ENCODE data around the gene HCFC1R1.

HCFC1R1 gene

DNA sequence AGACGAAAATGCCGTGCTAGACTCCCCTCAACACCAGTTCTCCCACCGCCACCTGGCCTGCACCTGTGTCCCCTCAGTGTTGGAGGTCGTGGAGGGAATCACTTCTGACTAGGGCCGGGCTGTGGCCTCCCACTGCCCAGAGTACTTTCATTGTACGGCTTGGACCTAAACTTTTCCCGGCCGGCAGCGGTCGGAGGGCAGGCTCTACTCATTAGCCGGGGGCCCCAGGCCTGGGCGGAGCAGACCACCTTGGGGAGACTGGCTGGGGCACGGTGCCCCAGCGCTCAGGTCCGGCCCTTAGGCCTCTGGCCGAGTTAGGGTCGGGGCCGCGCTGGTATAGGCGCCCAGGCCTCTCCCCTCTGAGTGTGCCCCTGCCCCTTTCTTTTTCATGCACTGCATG is 6.4 kb downstream of the HCFC1R1 start:
- DNase-seq: no peak

DNA sequence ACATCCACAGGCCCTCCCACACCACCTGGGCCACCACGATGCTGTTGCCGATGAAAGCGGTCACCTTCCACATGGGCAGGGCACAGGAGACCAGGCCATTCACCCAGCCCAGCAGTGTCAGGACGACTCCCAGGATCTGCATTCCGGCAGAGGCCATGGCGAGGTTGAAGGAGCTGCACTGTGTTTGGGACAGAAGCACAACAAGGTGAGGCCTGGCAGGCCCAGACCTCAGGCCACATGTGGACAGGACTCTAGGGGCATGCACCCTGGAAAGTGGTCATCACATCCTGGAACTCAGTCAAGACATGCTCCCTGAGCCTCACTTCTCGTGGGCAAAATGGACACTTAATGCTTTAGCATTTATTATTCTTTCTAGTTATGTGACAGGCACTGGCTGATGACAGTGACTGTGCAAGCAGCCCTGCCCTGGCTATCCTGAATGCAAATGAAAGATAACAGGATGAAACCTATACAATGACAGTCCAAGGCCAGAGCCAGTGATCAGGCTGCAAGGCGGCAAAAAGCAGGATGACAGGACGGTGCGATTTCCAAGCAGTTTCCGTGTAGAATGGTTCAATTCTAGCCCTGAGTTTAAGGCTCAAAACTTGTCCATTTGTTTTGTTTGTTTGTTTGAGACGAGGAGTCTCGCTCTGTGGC is 7.7 kb downstream of the HCFC1R1 start:
- DNase-seq: no peak

DNA sequence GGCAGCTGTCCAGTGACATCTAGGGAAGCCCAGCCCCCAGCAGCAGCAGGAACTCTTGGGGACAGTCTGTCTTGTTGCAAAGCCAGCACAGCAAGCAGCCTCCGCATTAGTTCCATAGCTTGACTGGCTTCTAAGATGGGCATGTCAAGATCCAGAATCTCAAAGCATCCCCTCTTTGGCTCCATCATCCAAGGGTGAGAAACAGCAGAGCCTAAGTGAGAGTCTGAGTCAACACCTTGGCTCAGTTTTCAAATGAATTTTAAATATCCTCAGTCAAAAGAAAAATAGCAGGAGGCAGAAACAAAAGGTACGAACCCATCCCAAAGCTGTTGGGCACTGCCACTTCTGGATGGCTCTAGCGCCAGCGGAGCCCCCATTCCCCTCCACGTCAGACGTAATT is 8.8 kb downstream of the HCFC1R1 start:
- DNase-seq: no peak

DNA sequence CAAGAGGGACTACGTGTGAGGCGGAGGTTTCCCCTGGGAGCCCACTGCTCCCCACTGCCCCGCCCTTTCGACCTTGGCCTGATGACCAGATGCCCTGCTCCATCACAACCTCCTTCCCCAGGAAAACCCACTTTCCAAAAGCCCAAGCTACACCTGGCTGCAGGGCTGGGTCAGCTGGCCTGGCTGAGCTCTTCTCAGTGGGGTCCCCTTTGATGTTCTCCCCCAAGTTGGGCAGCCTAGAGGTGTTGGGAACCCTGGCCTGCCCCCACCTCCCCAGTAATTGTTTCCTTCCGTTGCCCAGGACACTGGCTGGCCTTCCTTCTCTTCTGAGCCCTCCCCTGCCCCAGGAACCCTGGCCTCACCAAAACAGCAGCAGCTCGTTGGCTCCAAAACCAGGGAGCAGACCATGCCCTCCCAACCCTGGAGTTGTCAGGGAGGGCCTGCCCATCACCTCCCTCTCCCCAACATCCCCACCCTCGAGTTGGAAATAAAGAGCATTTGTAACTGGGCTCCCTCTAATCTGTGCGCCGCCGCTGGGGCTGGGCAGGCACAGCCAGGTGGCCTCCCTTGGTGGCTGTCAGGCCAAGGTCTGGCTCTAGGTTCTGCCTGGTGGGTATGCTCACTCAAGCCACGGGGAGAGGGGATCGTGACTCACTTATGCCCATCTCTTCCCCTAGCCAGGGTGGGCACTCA is 9.6 kb downstream of the HCFC1R1 start:
- DNase-seq: no peak

DNA sequence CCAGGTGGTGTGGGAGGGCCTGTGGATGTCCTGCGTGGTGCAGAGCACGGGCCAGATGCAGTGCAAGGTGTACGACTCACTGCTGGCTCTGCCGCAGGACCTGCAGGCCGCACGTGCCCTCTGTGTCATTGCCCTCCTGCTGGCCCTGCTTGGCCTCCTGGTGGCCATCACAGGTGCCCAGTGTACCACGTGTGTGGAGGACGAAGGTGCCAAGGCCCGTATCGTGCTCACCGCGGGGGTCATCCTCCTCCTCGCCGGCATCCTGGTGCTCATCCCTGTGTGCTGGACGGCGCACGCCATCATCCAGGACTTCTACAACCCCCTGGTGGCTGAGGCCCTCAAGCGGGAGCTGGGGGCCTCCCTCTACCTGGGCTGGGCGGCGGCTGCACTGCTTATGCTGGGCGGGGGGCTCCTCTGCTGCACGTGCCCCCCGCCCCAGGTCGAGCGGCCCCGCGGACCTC is 10.2 kb downstream of the HCFC1R1 start:
- DNase-seq: no peak

DNA sequence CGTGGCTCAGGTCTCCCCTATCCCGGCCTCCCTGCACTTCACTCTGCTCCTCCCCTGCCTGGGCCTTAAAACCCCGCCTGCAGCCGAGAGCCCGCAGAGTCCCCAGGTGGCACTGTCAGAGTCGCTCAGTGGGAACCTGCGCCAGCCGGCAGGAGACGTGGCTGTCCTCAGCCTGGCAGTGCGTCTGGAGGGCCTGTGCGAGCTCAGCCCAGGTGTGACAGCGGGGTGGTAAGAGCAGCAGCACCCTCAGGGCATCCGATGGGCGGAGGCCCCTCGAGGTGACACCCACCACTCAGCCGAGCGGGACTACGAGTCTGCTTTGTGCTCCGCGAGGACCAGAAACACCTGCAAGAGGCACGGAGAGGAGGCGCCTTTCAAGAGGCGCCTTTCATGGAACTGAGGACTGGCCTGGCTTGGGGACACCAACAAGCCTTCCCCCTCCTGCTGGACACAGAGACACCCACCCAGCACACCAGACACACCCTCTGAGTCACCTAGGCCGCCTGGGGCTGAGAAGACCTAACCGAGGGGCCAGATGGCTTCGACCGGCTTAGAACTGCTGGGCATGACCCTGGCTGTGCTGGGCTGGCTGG is 10.8 kb downstream of the HCFC1R1 start, which contains the start of gene CLDN9:
Gene CLDN9 (plus strand): TSS at position 96 of the 593 bp plus-strand sequence. CDS start 440 bp downstream, at position 536.
- peak in 1 of 2 experiments; percentile 59 for DNase-seq

DNA sequence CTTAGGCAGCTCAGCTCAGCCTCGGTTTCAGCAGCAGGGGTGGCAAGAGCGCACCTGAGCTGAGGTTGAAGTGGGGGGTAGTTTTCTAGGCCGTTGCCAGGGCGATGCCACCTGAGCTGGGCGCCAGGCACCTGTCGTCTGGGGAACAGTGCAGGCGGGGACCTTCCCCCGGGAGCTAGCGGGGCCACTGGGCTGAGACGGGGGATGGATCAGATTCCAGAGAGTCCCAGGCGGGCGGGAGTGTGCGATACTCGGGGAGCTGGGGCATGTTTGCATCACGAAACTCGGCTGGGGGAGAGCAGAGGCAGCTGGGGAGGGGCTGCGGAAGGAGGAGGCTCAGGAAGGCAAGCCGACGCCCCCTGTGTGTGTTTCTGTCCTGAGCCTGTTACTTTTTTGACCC is 11.5 kb downstream of the HCFC1R1 start:
- DNase-seq: peak; percentile 33 to 73

DNA sequence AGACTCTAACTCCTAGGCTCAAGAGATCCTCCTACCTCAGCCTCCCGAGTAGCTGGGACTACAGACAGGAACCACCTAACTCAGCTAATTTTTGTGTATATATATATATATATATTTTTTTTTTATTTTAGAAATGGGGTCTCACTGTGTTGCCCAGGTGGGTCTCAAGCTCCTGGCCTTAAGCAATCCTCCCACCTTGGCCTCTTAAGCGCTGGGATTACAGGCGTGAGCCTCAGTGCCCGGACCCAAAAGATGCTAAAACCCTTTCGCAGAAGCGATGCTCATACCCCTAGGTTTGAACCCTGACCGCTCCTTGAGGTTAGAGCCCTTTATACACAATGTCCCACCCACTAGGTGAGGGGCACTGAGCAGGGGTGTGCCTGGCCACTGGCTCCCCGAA is 13.2 kb downstream of the HCFC1R1 start:
- no peak for DNase-seq

DNA sequence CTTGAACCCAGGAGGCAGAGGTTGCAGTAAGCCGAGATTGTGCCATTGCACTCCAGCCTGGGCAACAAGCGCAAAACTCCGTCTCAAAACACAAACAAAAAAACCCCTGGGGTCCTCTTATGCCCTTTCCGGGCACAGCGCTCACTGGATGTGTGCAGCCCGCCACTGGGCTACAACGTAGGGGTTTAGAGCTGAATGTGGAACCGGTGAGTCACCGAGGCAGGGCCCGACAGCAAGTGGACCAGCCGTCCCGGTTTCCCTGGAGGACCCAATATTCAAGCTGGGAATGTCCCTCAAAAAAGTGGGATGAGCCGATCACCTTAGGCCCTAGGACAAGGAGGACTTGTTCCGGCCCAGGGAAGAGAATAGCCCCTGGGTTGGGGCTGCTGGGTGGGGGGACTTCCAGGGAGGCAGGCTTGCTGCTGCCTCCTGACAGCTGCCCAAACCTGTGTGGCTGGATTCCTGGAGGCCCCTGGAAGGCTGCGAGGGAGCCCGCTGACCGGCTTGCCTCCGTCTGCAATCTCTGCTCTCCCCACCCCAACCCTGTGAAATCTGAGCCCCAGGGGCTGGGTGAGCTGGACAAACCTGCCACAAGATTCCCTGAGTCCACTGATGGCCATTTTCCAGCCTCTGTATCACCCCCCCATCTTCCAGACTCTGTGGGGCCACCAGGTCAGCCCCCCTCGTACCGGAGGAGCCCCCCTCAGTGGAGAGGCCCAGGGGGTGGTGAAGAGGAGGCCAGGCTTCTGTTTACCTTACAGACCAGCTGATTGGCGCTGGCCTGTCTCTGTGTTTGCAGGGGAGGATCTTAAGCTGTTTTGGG is 14.0 kb downstream of the HCFC1R1 start:
- no peak for DNase-seq

DNA sequence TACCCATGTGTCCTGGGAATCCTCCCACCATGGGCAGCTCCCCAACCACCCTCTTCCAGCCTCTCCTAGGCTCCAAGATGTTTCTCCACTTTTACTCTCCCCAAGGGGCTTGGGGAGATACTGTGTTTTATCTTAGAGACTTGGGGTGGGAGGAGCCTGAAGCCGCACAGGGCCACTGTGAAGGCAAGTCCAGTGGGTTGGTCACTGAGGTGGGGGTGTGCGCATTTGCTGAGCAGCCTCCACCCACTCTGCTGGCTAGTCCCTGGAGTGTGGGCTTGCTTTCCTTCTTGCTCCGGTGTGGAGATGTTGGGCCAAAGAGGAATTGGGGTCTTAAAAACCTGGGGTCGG is 15.1 kb downstream of the HCFC1R1 start:
- DNase-seq: no peak

DNA sequence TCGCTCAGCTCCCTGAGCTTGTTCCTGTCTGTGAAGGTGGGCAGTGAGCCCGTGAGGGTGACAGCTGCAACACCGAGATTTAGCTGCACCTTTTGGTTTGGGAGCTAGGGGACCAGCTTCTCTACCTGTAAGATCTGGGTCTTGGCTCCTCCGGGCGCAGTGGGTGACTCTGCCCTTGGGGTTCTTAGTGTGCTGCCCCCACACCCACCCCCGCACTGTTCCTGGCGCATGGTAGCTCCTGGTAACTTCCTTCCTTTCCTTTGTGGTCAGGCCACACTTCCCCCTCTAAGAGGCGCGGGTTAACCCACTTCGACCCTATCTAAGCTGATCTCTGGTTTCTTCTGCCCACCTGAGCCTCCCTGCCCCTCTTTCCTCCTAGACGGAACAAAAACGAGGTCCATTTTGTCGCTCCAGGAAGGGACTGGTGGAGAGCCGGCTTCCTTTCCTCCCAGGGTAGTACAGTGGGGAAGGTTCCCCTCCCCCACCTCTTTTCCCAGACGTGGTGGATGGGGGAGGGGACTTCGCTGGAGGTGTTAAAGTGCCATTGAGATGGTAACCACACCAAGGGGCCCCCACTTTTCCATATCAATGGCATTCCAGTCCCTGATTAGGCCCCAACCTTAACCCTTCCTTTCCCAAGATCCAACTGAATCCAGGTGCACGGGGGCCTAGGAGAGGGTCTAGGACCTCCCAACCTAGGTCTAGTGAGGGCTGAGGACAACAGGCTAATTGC is 15.6 kb downstream of the HCFC1R1 start:
- no peak for DNase-seq

DNA sequence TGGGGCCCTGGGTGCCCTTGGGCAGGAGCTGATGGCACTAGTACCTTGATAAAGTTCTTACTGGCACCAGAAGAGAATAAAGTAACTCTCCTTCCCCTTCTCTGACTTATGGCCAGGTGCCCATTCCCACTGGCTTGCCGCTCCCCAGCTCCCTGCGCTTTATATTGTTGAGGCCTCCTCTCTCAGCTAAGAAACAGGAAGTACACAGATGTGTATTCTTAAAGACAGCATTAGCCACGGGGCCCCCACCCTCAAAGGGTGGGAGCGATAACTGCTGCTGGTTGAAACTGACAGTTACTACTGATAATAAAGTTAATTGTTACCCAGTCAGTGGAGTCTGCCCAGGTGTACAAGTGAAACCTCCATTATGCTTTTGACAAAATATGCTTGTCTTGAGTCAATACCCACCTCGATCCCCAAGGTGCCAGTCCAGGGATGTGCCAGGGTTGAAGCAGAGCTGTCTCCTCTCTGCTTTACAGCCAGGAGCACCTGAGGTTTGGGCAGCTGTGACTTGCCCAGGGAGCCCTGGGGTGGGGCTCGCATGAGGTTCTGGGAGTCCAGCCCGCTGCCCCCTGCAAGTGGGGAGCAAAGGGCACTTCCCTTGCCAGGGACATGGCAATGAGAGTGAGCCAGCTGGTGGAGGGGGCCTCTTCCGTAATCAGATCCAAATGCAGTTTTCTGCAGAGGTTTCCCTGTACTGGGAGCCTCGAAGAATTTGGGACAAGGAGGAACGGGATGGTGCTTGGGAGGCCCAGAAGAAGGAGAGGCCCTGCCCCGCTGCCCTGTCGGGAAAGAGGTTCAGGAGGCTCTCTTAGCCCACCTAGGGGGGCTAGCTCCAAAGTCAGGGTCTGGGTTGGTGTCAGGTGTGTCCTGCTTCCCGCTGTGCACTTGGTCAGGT is 16.4 kb downstream of the HCFC1R1 start:
- DNase-seq: no peak

DNA sequence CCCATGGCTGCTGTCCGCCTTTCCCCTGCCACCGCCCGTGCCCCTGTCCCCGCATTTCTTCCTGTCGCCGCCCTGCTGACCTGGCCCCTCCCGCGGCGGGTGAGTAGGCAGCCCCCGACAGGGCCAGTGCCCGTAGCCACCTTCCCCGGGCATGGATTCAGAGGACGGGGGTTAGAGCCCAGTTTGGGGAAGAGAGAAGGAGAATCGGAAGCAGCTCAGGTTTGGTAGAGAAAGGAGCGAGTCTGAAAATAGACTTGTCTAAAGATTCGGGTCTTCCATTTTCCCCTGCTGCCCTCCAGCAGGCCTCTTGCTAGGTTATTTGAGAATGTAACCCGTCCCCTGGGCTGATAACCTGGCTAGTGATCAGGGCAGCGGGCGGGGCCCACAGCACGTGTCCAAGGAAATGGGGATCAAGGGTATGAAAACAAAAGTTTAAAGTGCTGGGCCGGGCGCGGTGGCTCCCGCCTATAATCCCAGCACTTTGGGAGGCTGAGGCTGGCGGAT is 18.9 kb downstream of the HCFC1R1 start:
- DNase-seq: no peak

DNA sequence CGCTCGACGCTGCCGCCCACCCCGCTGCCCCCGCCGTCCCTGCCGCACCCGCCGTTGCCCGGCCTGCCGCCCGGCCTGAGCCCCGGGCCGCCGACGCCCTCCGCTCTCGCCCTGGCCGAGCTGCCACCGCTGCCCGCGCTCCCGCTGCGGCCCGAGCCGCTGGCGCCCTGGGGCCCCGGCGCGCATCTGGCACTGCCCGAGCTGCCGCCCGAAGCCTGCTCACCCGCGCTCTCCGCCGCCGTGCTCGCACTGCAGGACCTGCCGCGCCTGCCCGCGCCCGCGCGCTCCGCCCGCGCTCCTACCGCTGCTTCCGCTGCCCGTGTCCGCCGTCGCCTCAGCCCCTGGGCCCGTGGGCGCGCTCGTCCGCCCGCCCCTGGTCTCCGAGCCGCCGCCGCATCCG is 19.4 kb downstream of the HCFC1R1 start:
- DNase-seq: peak in 1 of 2 experiments; percentile 50

DNA sequence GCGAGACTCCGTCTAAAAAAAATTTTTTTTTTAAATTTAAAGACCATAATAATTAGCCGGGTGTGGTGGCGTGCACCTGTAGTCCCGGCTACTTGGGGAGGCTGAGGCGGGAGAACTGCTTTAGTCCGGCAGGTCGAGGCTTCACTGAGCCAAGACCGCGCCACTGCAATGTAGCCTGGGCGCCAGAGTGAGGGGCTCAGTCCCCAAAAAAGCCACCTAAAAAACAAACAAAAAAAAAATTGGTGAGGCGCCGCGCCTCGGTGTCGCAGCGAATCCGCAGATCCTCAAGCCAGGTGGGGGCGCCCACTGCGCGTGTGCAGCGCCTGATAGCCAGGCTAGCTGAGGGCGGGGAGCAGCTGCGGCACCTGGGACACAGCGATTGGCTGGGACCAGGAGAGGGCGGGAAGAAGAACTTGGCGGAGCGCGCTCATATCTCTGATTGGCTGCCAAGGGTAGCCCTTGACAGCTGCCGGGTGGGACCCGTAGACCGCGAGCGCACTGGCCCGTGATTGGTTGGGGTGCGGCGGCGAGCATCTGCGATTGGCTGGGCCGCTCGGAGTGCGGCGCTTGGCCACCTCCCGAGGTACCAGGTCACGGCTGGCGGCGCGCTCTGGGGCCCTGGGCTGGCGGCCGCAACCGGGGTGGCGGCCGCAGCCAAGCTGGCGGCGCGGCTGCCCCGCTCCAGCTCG is 20.0 kb downstream of the HCFC1R1 start:
- peak; percentile 91 to 97 for DNase-seq

DNA sequence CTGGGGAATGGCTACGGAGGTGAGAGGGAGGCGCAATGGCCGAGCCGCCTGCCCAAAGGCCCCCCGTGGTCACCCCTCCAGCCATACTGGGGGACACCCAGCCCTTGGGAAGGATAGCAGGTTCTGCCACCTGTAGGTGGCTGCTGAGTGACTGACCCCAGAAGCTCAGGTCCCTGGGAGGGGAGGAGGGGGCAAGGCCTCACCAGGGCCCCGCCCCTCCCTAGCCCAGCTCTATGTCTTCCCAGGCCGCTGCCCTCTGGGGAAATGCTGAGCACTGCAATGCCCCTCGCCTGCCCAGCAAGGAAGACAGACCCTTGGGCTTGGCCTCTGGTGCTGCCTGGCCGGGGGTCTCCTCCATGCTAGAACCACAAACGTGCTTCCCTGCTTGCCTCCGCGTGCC is 22.4 kb downstream of the HCFC1R1 start:
- DNase-seq: no peak

DNA sequence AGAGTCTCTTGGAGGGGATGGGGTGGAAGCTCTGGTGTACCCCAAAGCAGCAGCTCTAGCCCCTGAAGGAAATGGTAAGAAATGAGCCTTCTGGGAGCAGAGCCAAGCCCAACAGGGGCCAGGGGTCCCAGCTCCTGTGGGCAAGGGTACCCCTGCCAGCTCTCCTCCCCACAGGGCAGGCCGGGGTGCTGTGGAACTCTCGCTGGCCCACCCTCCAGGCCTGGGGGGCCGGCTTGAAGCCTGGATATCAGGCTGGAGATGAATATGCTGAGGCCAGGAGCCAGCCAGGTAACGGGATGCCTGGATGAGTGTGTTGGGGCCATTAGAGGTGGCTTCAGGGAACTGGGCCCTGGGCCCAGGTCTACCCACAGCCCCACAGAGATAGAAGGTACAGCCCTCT is 23.2 kb downstream of the HCFC1R1 start:
- DNase-seq: no peak

DNA sequence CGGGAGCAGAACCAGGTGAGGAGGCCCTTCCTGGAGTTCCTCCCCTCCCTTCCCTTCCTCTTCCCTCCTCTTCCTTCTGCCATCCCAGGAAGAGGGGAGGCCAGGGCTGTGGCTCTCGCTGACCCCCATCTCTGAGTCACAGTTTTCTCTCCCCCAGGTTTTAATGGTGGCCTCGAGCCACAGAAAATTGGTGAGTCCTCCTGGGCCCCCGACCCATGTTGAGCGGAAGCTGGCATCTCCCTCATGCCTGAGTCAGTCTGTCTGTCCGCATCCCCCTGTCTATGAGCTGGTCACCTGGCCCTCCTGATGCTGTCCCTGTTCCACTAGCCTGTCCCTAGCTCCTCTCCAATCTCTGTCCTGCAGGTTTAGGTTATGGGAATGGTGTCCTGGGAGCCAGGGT is 23.8 kb downstream of the HCFC1R1 start:
- no peak for DNase-seq

DNA sequence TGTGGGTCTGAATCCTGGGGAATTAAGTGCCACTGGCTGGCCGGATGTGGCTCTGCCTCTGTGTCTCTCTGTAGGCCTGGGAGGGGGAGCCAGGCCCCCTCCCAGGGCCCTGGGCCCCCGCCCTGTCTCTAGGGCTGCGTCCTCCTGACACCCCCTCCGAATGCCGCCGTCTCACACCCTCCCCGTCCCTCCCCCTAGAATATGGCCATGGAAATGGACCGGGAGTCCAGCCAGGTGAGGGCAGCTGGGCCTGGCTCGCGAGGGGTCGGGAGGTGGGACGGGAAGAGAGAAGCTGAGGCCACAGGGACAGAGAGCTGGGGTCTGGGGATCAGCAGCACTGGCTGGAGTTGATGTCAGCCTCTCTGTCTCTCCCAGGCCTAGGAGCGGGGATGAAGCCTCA is 27.4 kb downstream of the HCFC1R1 start:
- no peak for DNase-seq

DNA sequence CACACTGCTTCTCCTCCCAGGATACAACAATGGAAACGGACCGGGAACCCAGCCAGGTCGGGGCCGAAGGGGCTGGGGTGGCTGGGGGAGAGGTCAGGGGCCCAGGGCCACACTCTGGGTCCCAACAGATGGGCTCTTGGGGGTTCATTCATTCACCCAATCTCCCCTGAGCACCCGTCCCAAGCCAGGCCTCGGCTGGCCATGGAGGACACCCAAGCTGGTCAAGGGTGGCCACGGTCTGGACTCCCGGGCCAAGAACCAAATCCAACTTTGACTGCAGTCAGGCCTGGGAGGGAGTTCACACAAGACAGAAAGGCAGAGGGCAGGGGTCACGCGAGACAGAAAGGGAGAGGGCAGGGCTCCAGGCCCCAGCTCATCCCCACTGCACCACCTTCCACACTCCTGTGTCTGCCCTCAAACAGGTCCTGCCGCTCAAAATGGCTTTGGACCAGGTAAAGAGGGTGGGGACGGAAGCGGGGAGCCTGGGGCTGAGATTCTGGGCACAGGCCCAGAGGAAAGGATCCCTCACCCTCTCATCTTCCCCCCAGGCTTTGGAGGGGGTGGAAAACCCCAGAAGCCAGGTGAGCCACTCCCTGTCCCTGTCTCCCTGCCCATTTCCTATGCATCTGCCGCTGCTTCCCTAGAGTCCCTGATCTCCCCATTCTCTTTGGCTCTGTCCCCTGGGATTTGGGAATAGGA is 31.2 kb downstream of the HCFC1R1 start:
- DNase-seq: no peak

Data from NCI-H526 (cell line).